Trophoblast cell (in vitro differentiated cells and primary cell): Measurements from ENCODE around the gene SELPLG.
A peak's percentile ranks its signal among the peaks of the same experiment; 100 is the strongest.

Experiments used
- DNase-seq, 2 donors: peaks; one replicate each; pipeline ENCODE4 v3.0.0-alpha.2; 2016
- H2AFZ ChIP-seq: 2 replicates; pipeline ENCODE4 v1.6.1; 2013; ENCODE audit warnings: low read length, moderate library complexity, mild to moderate bottlenecking; ENCODE audit not compliant: insufficient read depth, poor library complexity
- H2AK5ac ChIP-seq: 2 replicates; pipeline ENCODE4 v1.6.1; 2013; ENCODE audit warnings: mild to moderate bottlenecking, low read length
- H2BK120ac ChIP-seq: 2 replicates; pipeline ENCODE4 v1.6.1; 2013; ENCODE audit warnings: low read length, mild to moderate bottlenecking, moderate library complexity; ENCODE audit not compliant: insufficient read depth, poor library complexity
- H2BK12ac ChIP-seq: 2 replicates; pipeline ENCODE4 v1.6.1; 2013; ENCODE audit warnings: mild to moderate bottlenecking, low read length, moderate library complexity
- H2BK5ac ChIP-seq: 2 replicates; pipeline ENCODE4 v1.6.1; 2013; ENCODE audit warnings: low read length, low read depth, moderate library complexity, mild to moderate bottlenecking; ENCODE audit not compliant: poor library complexity
- H3K14ac ChIP-seq: 2 replicates; pipeline ENCODE4 v1.6.1; 2013; ENCODE audit warnings: mild to moderate bottlenecking, low read length
- H3K18ac ChIP-seq: 2 replicates; pipeline ENCODE4 v1.6.1; 2013; ENCODE audit warnings: mild to moderate bottlenecking, low read length
- H3K23ac ChIP-seq: 2 replicates; pipeline ENCODE4 v1.6.1; 2013; ENCODE audit warnings: low read length
- H3K27ac ChIP-seq: 2 replicates; pipeline ENCODE4 v1.5.1; 2013; ENCODE audit warnings: low read depth, mild to moderate bottlenecking, inconsistent platforms, low read length, moderate library complexity
- H3K27me3 ChIP-seq: 2 replicates; pipeline ENCODE4 v1.6.1; 2013; ENCODE audit warnings: inconsistent platforms, mild to moderate bottlenecking, low read length, moderate library complexity; ENCODE audit not compliant: insufficient read depth
- H3K36me3 ChIP-seq, 2 experiments: 1 replicate in 1 of 2; 2 replicates in 1 of 2; pipeline ENCODE4 v1.6.1; 2013; ENCODE audit warnings: low read length in 2 of 2, mild to moderate bottlenecking in 2 of 2, moderate library complexity in 1 of 2; ENCODE audit not compliant: insufficient read depth in 2 of 2, control insufficient read depth in 1 of 2
- H3K4ac ChIP-seq: 2 replicates; pipeline ENCODE4 v1.6.1; 2013; ENCODE audit warnings: low read depth, mild to moderate bottlenecking, low read length, moderate library complexity
- H3K4me1 ChIP-seq, 2 experiments: 1 replicate in 1 of 2; 2 replicates in 1 of 2; pipeline ENCODE4 v1.6.1; 2013; ENCODE audit warnings: low read length in 2 of 2, mild to moderate bottlenecking in 2 of 2, moderate library complexity in 1 of 2; ENCODE audit not compliant: insufficient read depth in 2 of 2, control insufficient read depth in 1 of 2
- H3K4me2 ChIP-seq: 2 replicates; pipeline ENCODE4 v1.6.1; 2013; ENCODE audit warnings: inconsistent platforms, mild to moderate bottlenecking, low read length, moderate library complexity
- H3K4me3 ChIP-seq: 2 replicates; pipeline ENCODE4 v1.5.1; 2013; ENCODE audit warnings: mild to moderate bottlenecking, low read depth, low read length, inconsistent platforms
- H3K79me1 ChIP-seq: one replicate; pipeline ENCODE4 v1.6.1; 2013; ENCODE audit warnings: low read length
- H3K79me2 ChIP-seq: 2 replicates; pipeline ENCODE4 v1.6.1; 2013; ENCODE audit warnings: low read length, mild to moderate bottlenecking; ENCODE audit not compliant: control insufficient read depth, insufficient read depth, poor library complexity
- H3K9ac ChIP-seq: 2 replicates; pipeline ENCODE4 v1.6.1; 2013; ENCODE audit warnings: mild to moderate bottlenecking, low read length
- H3K9me3 ChIP-seq: 2 replicates; pipeline ENCODE4 v1.6.1; 2013; ENCODE audit warnings: low read depth, mild to moderate bottlenecking, control low read depth, inconsistent platforms, low read length; ENCODE audit not compliant: insufficient read depth
- H4K12ac ChIP-seq: 2 replicates; pipeline ENCODE4 v1.6.1; 2013; ENCODE audit warnings: low read depth, mild to moderate bottlenecking, low read length, moderate library complexity
- H4K8ac ChIP-seq: 2 replicates; pipeline ENCODE4 v1.6.1; 2013; ENCODE audit warnings: low read depth, mild to moderate bottlenecking, low read length, moderate library complexity
- H4K91ac ChIP-seq: one replicate; pipeline ENCODE4 v1.6.1; 2013; ENCODE audit warnings: low read depth, mild to moderate bottlenecking, low read length, moderate library complexity
- WGBS: extraction: QIAGEN DNeasy Blood & Tissue Kit; methylation state at CpG from one replicate; pipeline ENCODE4 v1.1.7; 2013; ENCODE audit warnings: missing lambda C conversion rate; ENCODE audit not compliant: insufficient read length, insufficient coverage; ENCODE audit errors: extremely low coverage; 5-methylcytosine and 5-hydroxymethylcytosine counted together

Gene SELPLG

GRCh38 chr12:108622421-108622820 is 11.3 kb downstream of the SELPLG start:
- Histone ChIP-seq H2BK120ac (peak overlapping the region; percentile 63), H2BK12ac (peak overlapping the region; percentile 63), H3K79me2 (peaks cover 5% of the 10 kb centered on the region), H2AFZ (peak overlapping the region; percentile 23), H3K79me1 (peaks cover 52% of the 10 kb centered on the region), H3K36me3 (peaks cover 0 to 8% of the 10 kb centered on the region in 2 experiments), H4K12ac (peak overlapping the region; percentile 20), H3K27ac (peak overlapping the region; percentile 23), H3K23ac (no peak overlapping the region), H3K4ac (peak overlapping the region; percentile 70), H2BK5ac (peak overlapping the region; percentile 55), H3K4me2 (no peak overlapping the region), H3K9ac (no peak overlapping the region), H3K4me3 (no peak overlapping the region), H3K9me3 (no peaks in the 10 kb centered on the region), H3K27me3 (no peaks in the 10 kb centered on the region), H4K91ac (peak overlapping the region; percentile 68), H3K14ac (peak overlapping the region; percentile 36), H2AK5ac (peak overlapping the region; percentile 96), H4K8ac (peak overlapping the region; percentile 64), H3K18ac (peak overlapping the region; percentile 80), H3K4me1 (peaks cover 30 to 41% of the 10 kb centered on the region in 2 experiments)
- no CpG with 5 or more reads among the region's 4 CpGs for WGBS
- no peak for DNase-seq

GRCh38 chr12:108621161-108621560 is 12.5 kb downstream of the SELPLG start:
- Histone ChIP-seq H3K14ac (no peak overlapping the region), H3K9me3 (no peaks in the 10 kb centered on the region), H3K36me3 (peaks cover 0 to 8% of the 10 kb centered on the region in 2 experiments), H2AK5ac (peak overlapping the region; percentile 11), H3K27ac (peak overlapping the region; percentile 63), H3K4me3 (no peak overlapping the region), H4K91ac (peak overlapping the region; percentile 68), H3K27me3 (no peaks in the 10 kb centered on the region), H3K9ac (no peak overlapping the region), H2BK12ac (peak overlapping the region; percentile 46), H2AFZ (no peak overlapping the region), H3K23ac (no peak overlapping the region), H3K4me1 (peaks cover 34 to 46% of the 10 kb centered on the region in 2 experiments), H3K4ac (peak overlapping the region; percentile 64), H3K79me1 (peaks cover 60% of the 10 kb centered on the region), H4K12ac (no peak overlapping the region), H2BK5ac (peak overlapping the region; percentile 44), H3K18ac (peak overlapping the region; percentile 12), H3K79me2 (peaks cover 3% of the 10 kb centered on the region), H3K4me2 (no peak overlapping the region), H2BK120ac (peak overlapping the region; percentile 94), H4K8ac (peak overlapping the region; percentile 18)
- no CpG with 5 or more reads among the region's 3 CpGs for WGBS
- DNase-seq = no peak

GRCh38 chr12:108620236-108620879 is 13.3 kb downstream of the SELPLG start:
- Histone ChIP-seq H4K8ac (peak overlapping the region; percentile 86), H4K91ac (peak overlapping the region; percentile 97), H3K4ac (peak overlapping the region; percentile 82), H3K36me3 (peaks cover 0 to 8% of the 10 kb centered on the region in 2 experiments), H2AK5ac (peak overlapping the region; percentile 85), H3K4me2 (peak overlapping the region; percentile 49), H3K4me3 (no peak overlapping the region), H3K18ac (peak overlapping the region; percentile 79), H4K12ac (peak overlapping the region; percentile 50), H3K23ac (no peak overlapping the region), H2BK5ac (peak overlapping the region; percentile 94), H2BK12ac (peak overlapping the region; percentile 96), H3K9ac (no peak overlapping the region), H3K14ac (peak overlapping the region; percentile 90), H3K79me1 (peaks cover 60% of the 10 kb centered on the region), H3K27me3 (no peaks in the 10 kb centered on the region), H2BK120ac (peak overlapping the region; percentile 93), H3K27ac (peak overlapping the region; percentile 97), H3K79me2 (peaks cover 3% of the 10 kb centered on the region), H3K9me3 (no peaks in the 10 kb centered on the region), H3K4me1 (peaks cover 34 to 46% of the 10 kb centered on the region in 2 experiments), H2AFZ (peak overlapping the region; percentile 14)
- no CpG with 5 or more reads among the region's 10 CpGs for WGBS
- DNase-seq = peak; percentile 43 to 69

GRCh38 chr12:108619369-108620160 is 14.1 kb downstream of the SELPLG start:
- H3K79me1 ChIP-seq = peaks cover 62% of the 10 kb centered on the region
- H2AK5ac ChIP-seq = peak overlapping the region; percentile 61
- no peak overlapping the region for H3K23ac ChIP-seq
- no CpG with 5 or more reads among the region's 14 CpGs for WGBS
- H2AFZ ChIP-seq = no peak overlapping the region
- H3K4me3 ChIP-seq = no peak overlapping the region
- peak overlapping the region; percentile 94 for H2BK5ac ChIP-seq
- no peaks in the 10 kb centered on the region for H3K9me3 ChIP-seq
- H4K91ac ChIP-seq = peak overlapping the region; percentile 97
- peak overlapping the region; percentile 93 for H2BK120ac ChIP-seq
- peaks cover 34 to 46% of the 10 kb centered on the region in 2 experiments for H3K4me1 ChIP-seq
- H3K27ac ChIP-seq = peak overlapping the region; percentile 97
- H3K4ac ChIP-seq = peak overlapping the region; percentile 82
- no peaks in the 10 kb centered on the region for H3K27me3 ChIP-seq
- H2BK12ac ChIP-seq = peak overlapping the region; percentile 96
- peak overlapping the region; percentile 66 for H3K18ac ChIP-seq
- peak overlapping the region; percentile 86 for H4K8ac ChIP-seq
- H3K36me3 ChIP-seq = peaks cover 0 to 8% of the 10 kb centered on the region in 2 experiments
- peak; percentile 27 to 59 for DNase-seq
- peak overlapping the region; percentile 49 for H3K4me2 ChIP-seq
- no peak overlapping the region for H3K9ac ChIP-seq
- H3K79me2 ChIP-seq = peaks cover 3% of the 10 kb centered on the region
- H3K14ac ChIP-seq = peak overlapping the region; percentile 90
- H4K12ac ChIP-seq = peak overlapping the region; percentile 43
